Hepatocyte (in vitro differentiated cells): ENCODE results near the gene PRKCA. TPM values are rescaled to one million over a fixed set of nuclear protein-coding genes. Genes with fewer than 3 reads are reported as not detected.

Experiments used
- DNase-seq: peaks from one replicate; pipeline ENCODE4 v3.0.0-alpha.2; 2016; ENCODE audit warnings: low spot score
- H2AFZ ChIP-seq: fragments of 200-600 bp; sonication (generic); 2 replicates; pipeline ENCODE4 v1.6.0; 2016; ENCODE audit warnings: antibody characterized with exemption, mild to moderate bottlenecking
- H3K27ac ChIP-seq: fragments of 200-600 bp; sonication (generic); 2 replicates; pipeline ENCODE4 v1.5.1; 2016; ENCODE audit warnings: mild to moderate bottlenecking
- H3K27me3 ChIP-seq: fragments of 200-600 bp; sonication (generic); 2 replicates; pipeline ENCODE4 v1.6.1; 2016
- H3K36me3 ChIP-seq: fragments of 200-600 bp; sonication (generic); replicated peaks from 2 replicates; pipeline ENCODE4 v1.5.1; 2016; ENCODE audit warnings: low read depth; ENCODE audit not compliant: insufficient read depth
- H3K4me1 ChIP-seq: fragments of 200-600 bp; sonication (generic); 2 replicates; pipeline ENCODE4 v1.5.1; 2016; ENCODE audit warnings: mild to moderate bottlenecking, moderate library complexity; ENCODE audit not compliant: insufficient read depth
- H3K4me2 ChIP-seq: fragments of 200-600 bp; sonication (generic); 2 replicates; pipeline ENCODE4 v1.6.0; 2016
- H3K4me3 ChIP-seq: fragments of 200-600 bp; sonication (generic); 2 replicates; pipeline ENCODE4 v1.5.1; 2016; ENCODE audit warnings: mild to moderate bottlenecking
- H3K79me2 ChIP-seq: fragments of 200-600 bp; sonication (generic); 2 replicates; pipeline ENCODE4 v1.6.0; 2017; ENCODE audit warnings: mild to moderate bottlenecking
- H3K9me2 ChIP-seq: fragments of 200-600 bp; sonication (generic); replicated peaks from 2 replicates; pipeline ENCODE4 v1.6.0; 2017; ENCODE audit warnings: mild to moderate bottlenecking; ENCODE audit not compliant: insufficient read depth
- H3K9me3 ChIP-seq: fragments of 200-600 bp; sonication (generic); 2 replicates; pipeline ENCODE4 v1.5.1; 2016; ENCODE audit warnings: low read depth, mild to moderate bottlenecking
- H4K20me1 ChIP-seq: fragments of 200-600 bp; sonication (generic); 2 replicates; pipeline ENCODE4 v1.6.0; 2016; ENCODE audit warnings: mild to moderate bottlenecking; ENCODE audit not compliant: insufficient read depth, poor library complexity, severe bottlenecking
- EZH2 ChIP-seq: fragments of 200-600 bp; sonication (generic); IDR thresholded peaks from 2 replicates; pipeline ENCODE4 v1.6.1; 2016; ENCODE audit warnings: antibody characterized with exemption, mild to moderate bottlenecking, borderline replicate concordance
- EZH2phosphoT487 ChIP-seq: fragments of 200-600 bp; sonication (generic); IDR thresholded peaks from one replicate; pipeline ENCODE4 v1.6.1; 2018; ENCODE audit warnings: antibody characterized with exemption, mild to moderate bottlenecking, low read depth, moderate library complexity; ENCODE audit not compliant: unreplicated experiment, severe bottlenecking
- WGBS: methylation state at CpG from one replicate; pipeline ENCODE4 v1.1.6; 2016; ENCODE audit warnings: low lambda C conversion rate; ENCODE audit errors: missing lambda C conversion rate; 5-methylcytosine and 5-hydroxymethylcytosine counted together
- polyA plus RNA-seq: library from polyadenylated mRNA; unstranded; fragments of >200 nt; fragmentation: Nextera tagmentation; extraction: Ambion mirVana; gene quantifications from 2 replicates; pipeline ENCODE4 v1.2.1, GENCODE V29; 2016
- total RNA-seq: library from RNA; depleted of rRNA; stranded (reverse); fragments of >200 nt; gene quantifications from 2 replicates; pipeline ENCODE4 v1.2.3, GENCODE V29; 2014
- TF ChIP-seq, protein P1 (sequence below): fragments of 200-600 bp; sonication (generic); IDR thresholded peaks from 2 replicates; pipeline ENCODE4 v1.5.1; 2016; ENCODE audit warnings: antibody characterized with exemption, mild to moderate bottlenecking; ENCODE audit not compliant: poor library complexity

The PRKCA gene
- total and polyA plus RNA-seq, 2 experiments from 2014 or later, result 5.9 to 18.5 TPM

DNA sequence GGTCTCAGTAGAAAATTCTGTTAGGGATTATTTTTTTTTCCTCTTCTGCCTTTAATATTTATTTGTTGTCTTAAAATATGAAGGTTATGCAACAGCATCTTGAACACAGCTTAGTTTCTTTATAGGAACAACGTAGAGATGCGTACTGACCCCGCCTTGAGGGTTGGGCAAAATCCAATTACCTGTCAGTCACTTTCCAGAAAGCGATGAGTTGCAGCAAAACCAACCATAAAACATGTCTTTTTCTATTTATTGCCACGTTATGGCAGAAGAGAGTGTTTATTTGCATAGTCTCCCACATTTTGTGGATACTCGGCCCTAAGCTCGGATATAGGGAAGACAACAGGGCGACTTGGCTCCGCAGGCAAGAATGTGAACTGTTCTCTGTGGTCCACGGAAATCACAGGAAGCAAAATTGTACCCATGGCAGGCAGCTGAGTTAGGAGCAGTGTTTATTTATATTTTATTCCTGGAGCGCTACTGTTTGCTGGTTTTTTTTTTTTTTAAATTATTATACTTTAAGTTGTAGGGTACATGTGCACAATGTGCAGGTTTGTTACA lies 488.2 kb downstream of the PRKCA start:
- Histone ChIP-seq H3K4me3 (no peak overlapping the region), H2AFZ (no peak overlapping the region), H3K27me3 (no peaks in the 10 kb centered on the region), H3K9me3 (no peaks in the 10 kb centered on the region), H4K20me1 (no peaks in the 10 kb centered on the region), H3K9me2 (no peaks in the 10 kb centered on the region), H3K79me2 (no peaks in the 10 kb centered on the region), H3K36me3 (no peaks in the 10 kb centered on the region), H3K27ac (no peak overlapping the region), H3K4me1 (no peaks in the 10 kb centered on the region), H3K4me2 (no peak overlapping the region)
- TF ChIP-seq EZH2 (no peak), EZH2phosphoT487 (no peak)
- TF ChIP-seq, protein P1, sequence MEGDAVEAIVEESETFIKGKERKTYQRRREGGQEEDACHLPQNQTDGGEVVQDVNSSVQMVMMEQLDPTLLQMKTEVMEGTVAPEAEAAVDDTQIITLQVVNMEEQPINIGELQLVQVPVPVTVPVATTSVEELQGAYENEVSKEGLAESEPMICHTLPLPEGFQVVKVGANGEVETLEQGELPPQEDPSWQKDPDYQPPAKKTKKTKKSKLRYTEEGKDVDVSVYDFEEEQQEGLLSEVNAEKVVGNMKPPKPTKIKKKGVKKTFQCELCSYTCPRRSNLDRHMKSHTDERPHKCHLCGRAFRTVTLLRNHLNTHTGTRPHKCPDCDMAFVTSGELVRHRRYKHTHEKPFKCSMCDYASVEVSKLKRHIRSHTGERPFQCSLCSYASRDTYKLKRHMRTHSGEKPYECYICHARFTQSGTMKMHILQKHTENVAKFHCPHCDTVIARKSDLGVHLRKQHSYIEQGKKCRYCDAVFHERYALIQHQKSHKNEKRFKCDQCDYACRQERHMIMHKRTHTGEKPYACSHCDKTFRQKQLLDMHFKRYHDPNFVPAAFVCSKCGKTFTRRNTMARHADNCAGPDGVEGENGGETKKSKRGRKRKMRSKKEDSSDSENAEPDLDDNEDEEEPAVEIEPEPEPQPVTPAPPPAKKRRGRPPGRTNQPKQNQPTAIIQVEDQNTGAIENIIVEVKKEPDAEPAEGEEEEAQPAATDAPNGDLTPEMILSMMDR, result no peak
- DNase-seq, result no peak
- WGBS, result 87% methylated on average over 11 of the region's 11 CpGs

DNA sequence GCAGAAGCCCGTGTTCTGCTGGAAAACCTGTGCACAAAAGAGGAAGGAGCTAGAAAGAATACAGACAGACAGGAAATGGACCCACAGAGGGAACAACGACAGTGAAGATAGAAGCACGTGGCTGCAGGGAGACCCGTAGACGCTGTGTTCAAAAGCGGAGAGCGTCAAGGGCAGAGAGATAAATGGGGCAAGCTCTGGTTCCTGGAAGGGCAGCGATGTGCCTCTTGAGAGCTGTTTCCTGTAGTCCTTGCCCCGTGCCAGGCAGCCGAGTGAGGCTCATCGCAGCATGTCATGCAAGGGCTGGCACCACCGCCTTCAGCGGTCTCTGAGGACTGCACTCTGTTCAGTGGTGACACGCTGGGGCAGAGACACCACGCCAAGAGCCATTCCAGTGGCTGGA lies 488.9 kb downstream of the PRKCA start:
- no peak overlapping the region for H2AFZ ChIP-seq
- no peaks in the 10 kb centered on the region for H3K36me3 ChIP-seq
- no peaks in the 10 kb centered on the region for H3K79me2 ChIP-seq
- no peaks in the 10 kb centered on the region for H3K9me3 ChIP-seq
- no peaks in the 10 kb centered on the region for H3K4me1 ChIP-seq
- H3K4me2 ChIP-seq, result no peak overlapping the region
- H4K20me1 ChIP-seq, result no peaks in the 10 kb centered on the region
- H3K27ac ChIP-seq, result no peak overlapping the region
- WGBS, result 80% methylated on average over 15 of the region's 15 CpGs
- H3K4me3 ChIP-seq, result no peak overlapping the region
- TF ChIP-seq, protein P1, result no peak
- TF ChIP-seq EZH2phosphoT487, result no peak
- no peak for TF ChIP-seq EZH2
- no peak for DNase-seq
- no peaks in the 10 kb centered on the region for H3K9me2 ChIP-seq
- H3K27me3 ChIP-seq, result no peaks in the 10 kb centered on the region

DNA sequence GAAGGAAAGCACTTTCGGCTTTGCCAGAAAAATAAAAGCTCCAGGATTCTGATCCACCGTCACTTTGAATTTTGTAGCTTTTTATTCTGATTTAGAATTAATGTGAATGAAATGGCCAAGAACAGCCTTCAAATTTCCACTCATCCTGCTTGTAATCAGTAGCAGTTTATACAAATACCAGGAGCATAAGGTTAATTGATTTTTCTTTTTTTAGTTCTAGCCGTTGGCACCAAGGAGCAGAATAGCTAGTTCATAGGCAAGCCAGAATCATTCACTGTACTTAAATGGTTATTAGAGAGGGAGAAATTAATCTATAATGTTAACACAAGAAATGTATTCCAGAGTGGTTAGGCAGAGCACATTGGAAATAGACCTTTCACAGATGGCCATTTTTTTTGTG lies 491.4 kb downstream of the PRKCA start:
- Histone ChIP-seq H3K79me2 (no peaks in the 10 kb centered on the region), H4K20me1 (no peaks in the 10 kb centered on the region), H3K9me2 (no peaks in the 10 kb centered on the region), H2AFZ (no peak overlapping the region), H3K4me2 (no peak overlapping the region), H3K27ac (no peak overlapping the region), H3K27me3 (no peaks in the 10 kb centered on the region), H3K4me3 (no peak overlapping the region), H3K4me1 (no peaks in the 10 kb centered on the region), H3K36me3 (no peaks in the 10 kb centered on the region), H3K9me3 (no peaks in the 10 kb centered on the region)
- DNase-seq, result no peak
- TF ChIP-seq EZH2 (no peak), EZH2phosphoT487 (no peak)
- TF ChIP-seq, protein P1, result no peak
- WGBS, result 84% methylated on average over 3 of the region's 3 CpGs
